GM03348 (cell line): ENCODE results near the gene ANKFY1.
A peak's percentile ranks its signal among the peaks of the same experiment; 100 is the strongest.
"Not testable (repeated sequence)": the region's sequence is repeated elsewhere in the genome, so short reads cannot be mapped to it uniquely, and the experiment has no call there.

Experiments used
- DNase-seq: peaks from one replicate; pipeline ENCODE4 v3.0.0; 2012; ENCODE audit warnings: low spot score

ANKFY1 gene

DNA sequence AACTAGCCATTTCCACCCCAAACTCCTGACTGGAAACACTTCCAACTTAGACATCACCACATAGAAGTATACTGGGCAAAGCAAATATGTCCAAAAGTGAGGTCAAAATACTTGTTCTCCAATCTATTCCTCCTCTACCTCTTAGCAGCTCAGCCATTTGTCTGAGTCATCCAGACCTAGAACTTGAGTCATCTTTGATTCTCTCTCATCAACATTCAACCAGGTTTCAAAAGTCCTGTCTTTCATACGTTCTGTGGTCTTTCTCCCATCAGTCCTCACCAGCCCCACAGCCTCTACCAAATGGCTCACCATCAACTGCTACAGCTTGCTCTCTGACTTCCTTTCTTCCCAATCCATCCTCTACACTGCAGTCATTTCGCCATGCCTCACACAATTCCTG lies 6.8 kb downstream of the ANKFY1 start:
- no peak for DNase-seq

DNA sequence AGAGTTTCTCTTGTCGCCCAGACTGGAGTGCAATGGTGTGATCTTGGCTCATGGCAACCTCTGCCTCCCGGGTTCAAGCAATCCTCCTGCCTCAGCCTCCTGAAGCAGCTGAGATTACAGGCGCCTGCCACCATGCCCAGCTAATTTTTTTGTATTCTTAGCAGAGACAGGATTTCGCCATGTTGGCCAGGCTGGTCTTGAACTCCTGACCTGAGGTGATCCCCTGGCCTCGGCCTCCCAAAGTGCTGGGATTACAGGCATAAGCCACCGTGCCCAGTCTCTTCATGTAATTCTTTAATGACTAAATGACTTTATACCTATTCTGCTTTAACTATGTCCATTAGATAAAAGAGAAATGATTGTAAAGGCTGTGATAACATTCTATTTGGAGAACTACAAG lies 8.5 kb downstream of the ANKFY1 start:
- DNase-seq, result not testable (repeated sequence)

GRCh38 chr17:4250887-4251286 lies 12.9 kb downstream of the ANKFY1 start:
- no peak for DNase-seq

DNA sequence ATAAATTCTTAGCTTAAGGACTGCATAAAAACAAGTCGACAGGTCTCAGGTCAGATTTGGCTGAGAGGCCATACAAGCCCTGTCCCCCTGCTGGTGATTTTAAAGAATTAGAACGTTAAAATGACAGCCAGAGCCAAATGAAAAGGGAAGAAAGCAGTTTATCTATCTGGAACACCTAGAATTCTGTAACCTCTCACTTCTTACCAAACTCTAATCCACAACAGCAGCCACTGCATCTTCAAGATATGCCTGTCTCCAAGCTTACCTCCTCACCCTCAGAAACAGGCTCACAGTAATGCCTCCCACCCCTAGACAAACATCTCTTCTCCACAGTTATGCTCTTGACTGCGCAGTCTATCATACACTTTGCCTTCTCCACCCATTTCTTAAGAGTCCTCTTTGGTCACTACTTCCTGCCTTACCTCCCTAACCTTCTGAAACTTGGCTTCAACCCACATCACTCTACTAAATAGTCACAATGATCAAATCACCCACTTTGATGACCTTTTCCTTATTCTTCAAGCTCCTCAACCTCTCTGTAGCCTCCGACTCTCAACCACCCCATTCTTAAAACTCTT lies 14.2 kb downstream of the ANKFY1 start:
- DNase-seq, result peak; percentile 54

DNA sequence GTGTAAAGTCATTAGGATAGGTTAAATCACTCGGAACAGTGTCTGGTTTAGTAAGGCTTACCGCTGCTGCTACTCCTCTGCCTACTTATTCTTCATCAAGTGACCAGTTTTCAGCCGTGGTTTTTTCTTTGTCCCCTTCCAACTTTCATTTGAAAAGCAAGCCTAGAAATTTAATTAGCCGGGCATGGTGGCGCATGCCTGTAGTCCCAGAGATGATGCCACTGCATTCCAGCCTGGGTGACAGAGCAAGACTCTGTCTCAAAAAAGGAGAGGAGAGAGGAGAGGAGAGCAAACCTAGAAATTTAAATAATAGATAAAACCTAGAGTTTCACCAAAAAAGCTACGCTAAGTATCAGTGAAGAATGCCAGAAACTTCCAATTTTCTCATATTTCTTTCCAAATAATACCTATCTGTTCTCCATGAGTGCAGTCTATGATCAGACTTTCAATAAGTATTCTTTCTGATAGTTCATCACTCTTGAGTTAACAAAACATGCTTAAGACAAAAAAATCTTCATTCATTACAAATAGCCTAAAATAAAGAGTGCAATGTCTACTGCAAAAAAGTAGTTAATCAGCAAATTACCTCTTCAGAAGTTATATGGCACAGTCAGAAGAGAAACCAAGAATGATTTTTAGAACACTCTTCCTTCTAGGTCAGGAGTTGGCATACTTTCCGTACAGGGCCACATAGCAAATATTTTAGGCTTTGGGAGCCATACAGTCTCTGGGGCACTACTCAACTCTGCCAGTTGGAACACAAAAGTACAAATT lies 15.1 kb downstream of the ANKFY1 start:
- no peak for DNase-seq

DNA sequence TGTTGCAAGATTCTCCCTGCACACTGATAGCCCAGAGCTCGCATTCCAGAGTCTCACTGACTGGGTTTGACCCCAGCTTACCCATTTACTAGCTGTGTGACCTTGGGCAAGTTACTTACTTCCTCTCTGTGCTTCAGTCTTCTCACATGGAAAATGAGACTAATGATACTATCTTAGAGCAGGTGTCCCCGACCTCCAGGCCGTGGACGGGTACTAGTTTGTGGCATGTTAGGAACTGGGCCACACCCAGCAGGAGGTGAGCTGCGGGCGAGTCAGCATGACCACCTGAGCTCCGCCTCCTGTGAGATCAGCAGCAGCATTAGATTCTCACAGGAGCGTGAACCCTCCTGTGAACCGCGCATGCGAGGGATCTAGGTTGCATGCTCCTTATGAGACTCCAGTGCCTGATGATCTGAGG lies 15.8 kb downstream of the ANKFY1 start:
- DNase-seq, result no peak

GRCh38 chr17:4247361-4247970 lies 16.3 kb downstream of the ANKFY1 start:
- DNase-seq, result no peak

DNA sequence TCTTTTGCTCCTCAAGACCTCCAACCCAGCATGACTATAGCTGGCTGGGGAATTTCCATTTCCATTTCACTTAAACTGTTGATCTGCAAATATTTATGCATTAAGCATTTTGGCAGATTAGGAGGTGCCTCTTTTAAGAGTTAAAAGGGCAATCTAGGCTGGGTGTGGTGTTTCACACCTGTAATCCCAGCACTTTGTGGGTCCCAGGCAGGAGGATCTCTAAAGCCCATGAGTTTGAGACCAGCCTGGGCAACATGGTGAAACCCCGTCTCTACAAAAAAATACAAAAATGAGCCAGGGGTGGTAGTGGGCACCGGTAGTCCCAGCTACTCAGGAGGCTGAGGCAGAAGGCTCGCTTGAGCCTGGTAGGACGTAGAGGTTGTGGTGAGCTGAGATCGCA lies 17.1 kb downstream of the ANKFY1 start:
- no peak for DNase-seq

- DNase-seq, result no peak
These were observed 22.2 kb downstream of the ANKFY1 start for GRCh38 chr17:4241535-4241934.

- no peak for DNase-seq
These were observed 27.3 kb downstream of the ANKFY1 start for GRCh38 chr17:4236456-4236855.

- no peak for DNase-seq
These were observed 28.2 kb downstream of the ANKFY1 start for GRCh38 chr17:4235372-4236279.

GRCh38 chr17:4234401-4234800 lies 29.4 kb downstream of the ANKFY1 start:
- no peak for DNase-seq

DNA sequence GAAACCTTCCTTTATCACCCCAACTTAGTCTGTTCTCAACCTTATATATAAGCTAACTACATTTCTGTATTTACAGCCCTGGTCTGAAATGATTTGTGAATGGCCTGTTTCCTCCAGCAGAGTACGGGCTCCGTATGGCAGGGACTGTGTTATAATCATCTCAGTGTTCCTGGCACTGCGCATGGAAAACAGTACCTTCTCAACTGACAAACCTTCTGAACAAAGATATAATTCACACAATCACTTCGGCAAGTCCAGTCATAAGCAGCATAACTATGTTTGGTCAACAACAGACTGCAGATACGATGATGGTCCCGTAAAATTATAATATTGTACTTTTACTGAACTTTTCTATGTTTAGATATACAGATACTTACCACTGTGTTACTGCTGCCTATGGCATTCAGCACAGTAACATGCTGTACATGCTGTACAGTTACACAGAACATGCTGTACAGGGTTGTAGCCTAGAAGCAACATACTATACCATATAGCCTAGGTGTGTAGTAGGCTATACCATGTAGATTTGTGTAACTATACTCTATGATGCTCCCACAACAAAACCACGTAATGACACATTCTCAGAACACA lies 30.0 kb downstream of the ANKFY1 start:
- DNase-seq, result no peak

DNA sequence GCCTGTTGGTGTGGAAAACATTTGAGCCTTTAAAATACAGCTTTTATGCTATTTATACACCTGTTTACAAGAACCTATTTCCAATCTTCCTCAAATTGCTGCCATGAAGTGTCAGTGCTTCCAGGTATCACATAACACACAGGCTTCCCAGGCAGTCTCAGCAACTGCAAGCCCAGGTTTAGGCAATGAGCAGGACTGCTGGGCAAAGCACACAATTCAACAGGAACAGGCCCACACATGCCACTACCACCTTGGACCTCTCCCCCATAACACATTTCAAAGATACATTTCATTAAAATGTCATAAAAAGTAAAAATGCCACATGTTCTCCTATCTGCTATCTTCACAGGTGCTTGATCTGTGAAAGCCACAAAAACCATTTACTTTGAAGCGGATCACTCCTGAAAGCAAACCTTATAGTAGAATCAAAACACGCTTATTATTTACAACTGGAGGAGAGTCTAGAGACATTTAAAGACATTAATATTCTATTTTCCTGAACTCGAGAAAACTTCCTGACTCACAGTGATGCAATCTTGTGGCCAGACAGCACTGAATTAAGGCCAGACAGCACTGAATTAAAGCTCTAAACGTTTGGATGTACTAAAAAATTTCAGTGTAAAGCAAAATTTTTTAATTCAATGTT lies 31.5 kb downstream of the ANKFY1 start:
- DNase-seq, result peak; percentile 62

- peak; percentile 86 for DNase-seq
These were observed 33.9 kb downstream of the ANKFY1 start for GRCh38 chr17:4229627-4230541.

DNA sequence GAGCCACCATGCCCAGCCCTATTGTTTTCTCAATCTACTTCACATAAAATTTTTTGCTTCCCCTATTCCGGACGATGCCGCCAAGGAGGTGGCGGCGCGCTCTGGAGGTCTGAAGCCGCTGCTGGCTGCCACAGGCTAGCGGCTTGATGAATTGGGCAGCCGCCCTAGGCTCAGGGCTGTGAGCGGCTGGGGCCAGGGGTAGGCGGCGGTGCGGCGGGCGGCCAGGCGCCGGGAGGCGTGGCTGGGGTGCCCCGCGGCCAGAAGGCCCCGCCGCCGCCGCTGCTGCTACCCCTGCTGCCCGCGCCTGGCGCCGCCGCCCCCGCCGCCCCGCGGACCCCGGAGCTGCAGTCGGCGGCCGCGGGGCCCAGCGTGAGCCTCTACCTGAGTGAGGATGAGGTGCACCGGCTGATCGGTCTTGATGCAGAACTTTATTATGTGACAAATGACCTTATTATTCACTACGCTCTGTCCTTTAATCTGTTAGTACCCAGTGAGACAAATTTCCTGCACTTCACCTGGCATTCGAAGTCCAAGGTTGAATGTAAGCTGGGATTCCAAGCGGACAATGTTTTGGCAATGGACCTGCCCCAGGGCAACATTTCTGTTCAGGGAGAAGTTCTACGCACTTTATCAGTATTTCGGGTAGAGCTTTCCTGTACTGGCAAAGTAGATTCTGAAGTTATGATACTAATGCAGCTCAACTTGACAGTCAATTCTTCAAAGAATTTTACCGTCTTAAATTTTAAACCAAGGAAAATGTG lies 41.7 kb downstream of the ANKFY1 start:
- DNase-seq, result no peak

DNA sequence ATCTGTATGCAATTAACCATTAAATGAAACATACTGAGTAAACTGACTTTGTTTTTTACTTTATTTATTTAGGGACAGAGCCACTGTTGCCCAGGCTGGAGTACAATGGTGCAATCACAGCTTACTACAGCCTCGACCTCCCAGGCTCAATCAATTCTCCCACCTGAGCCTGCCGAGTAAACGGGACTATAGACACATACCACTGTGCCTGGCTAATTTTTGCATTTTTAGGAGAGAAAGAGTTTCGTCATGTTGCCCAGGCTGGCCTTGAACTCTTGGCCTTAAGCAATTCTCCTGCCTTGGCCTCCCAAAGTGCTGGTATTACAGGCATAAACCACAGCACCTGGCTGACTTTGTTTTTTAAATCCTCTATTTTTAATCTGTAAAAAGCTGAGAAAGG lies 42.6 kb downstream of the ANKFY1 start:
- no peak for DNase-seq

DNA sequence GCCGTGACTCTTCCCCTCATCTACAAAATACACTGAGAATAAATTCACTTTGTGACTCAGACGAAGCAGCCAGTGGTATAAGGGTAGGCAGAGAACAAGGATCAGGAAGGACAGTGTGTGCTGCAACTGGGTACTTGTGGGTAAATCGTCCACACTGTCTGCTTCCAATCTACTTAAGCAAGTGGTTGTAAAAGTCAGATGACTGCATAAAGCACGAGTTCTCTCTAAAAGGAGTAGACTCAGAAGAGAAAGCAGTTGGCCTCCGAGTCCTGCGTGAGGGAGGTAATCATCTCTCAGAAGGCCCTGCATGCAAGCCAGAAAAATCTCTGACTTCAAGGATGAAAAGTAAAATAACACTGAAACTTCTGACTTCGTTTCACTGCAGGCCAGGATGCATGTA lies 43.1 kb downstream of the ANKFY1 start:
- DNase-seq, result no peak

- no peak for DNase-seq
These were observed 44.5 kb downstream of the ANKFY1 start for GRCh38 chr17:4219241-4219640.
